K562 (cell line): ENCODE results near the gene POR. TPM values are rescaled to one million over a fixed set of nuclear protein-coding genes. Genes with fewer than 3 reads are reported as not detected.

Experiments used
- CREM ChIP-seq: IDR thresholded peaks from 2 replicates; pipeline ENCODE4 v1.6.1; 2014; ENCODE audit warnings: antibody characterized with exemption, low read depth
- CTCF ChIP-seq, 3 experiments: IDR thresholded peaks in 2 of 3; conservative IDR thresholded peaks in 1 of 3; 2 replicates each; pipeline ENCODE4 v1.5.1; 2011 to 2012; ENCODE audit warnings: low read length in 3 of 3, mild to moderate bottlenecking in 3 of 3, control low read depth in 2 of 3, improper control_type of control experiment in 1 of 3, inconsistent platforms in 1 of 3, low read depth in 1 of 3, mixed read lengths in 1 of 3, moderate library complexity in 1 of 3; ENCODE audit not compliant: insufficient read depth in 2 of 3
- ETV1 ChIP-seq: fragments of 450-650 bp; conservative IDR thresholded peaks from 2 replicates; pipeline ENCODE4 v1.6.1; 2016; ENCODE audit warnings: missing genetic modification characterization, control low read depth, low read depth, missing compliant biosample characterization
- ETV5 ChIP-seq: sonication (generic); formaldehyde crosslinking; IDR thresholded peaks from 2 replicates; pipeline ENCODE4 v1.4.0; 2020; ENCODE audit warnings: low read depth, mild to moderate bottlenecking, missing genetic modification reagents
- FOS ChIP-seq: IDR thresholded peaks from 3 replicates; pipeline ENCODE4 v1.6.1; 2011; ENCODE audit not compliant: insufficient read length; ENCODE audit errors: extremely low read depth
- HMGXB4 ChIP-seq: sonication (generic); formaldehyde crosslinking; IDR thresholded peaks from 2 replicates; pipeline ENCODE4 v1.8.1; 2023; ENCODE audit warnings: mild to moderate bottlenecking, missing genetic modification reagents
- NFXL1 ChIP-seq: fragments of 450-650 bp; formaldehyde crosslinking; IDR thresholded peaks from 2 replicates; pipeline ENCODE4 v1.4.0; 2021; ENCODE audit warnings: mild to moderate bottlenecking
- NRF1 ChIP-seq, 2 experiments: fragments of 450-650 bp; IDR thresholded peaks in 1 of 2; conservative IDR thresholded peaks in 1 of 2; 2 replicates each; pipeline ENCODE4 v1.6.1; 2014; ENCODE audit warnings: mild to moderate bottlenecking in 2 of 2
- RCOR1 ChIP-seq, 2 experiments: IDR thresholded peaks; 2 replicates each; pipeline ENCODE4 v1.6.1; 2012; ENCODE audit warnings: low read depth in 2 of 2, low read length in 2 of 2, borderline replicate concordance in 1 of 2, improper control_type of control experiment in 1 of 2
- TFAP4 ChIP-seq: sonication (generic); formaldehyde crosslinking; IDR thresholded peaks from 2 replicates; pipeline ENCODE4 v1.8.0; 2022; ENCODE audit warnings: missing genetic modification reagents, mild to moderate bottlenecking, moderate library complexity, borderline replicate concordance
- ZNF212 ChIP-seq: fragments of 450-650 bp; formaldehyde crosslinking; IDR thresholded peaks from 2 replicates; pipeline ENCODE4 v1.4.0; 2020; ENCODE audit warnings: mild to moderate bottlenecking
- ZNF318 ChIP-seq, 2 experiments: fragments of 450-650 bp; IDR thresholded peaks; 2 replicates each; pipeline ENCODE4 v1.6.1; 2016; ENCODE audit warnings: mild to moderate bottlenecking in 2 of 2, borderline replicate concordance in 1 of 2, low read depth in 1 of 2, moderate library complexity in 1 of 2
- polyA plus RNA-seq, 8 experiments: library from polyadenylated mRNA; depleted of rRNA in 4 of 8; stranded (reverse) in 5 of 8; unstranded in 3 of 8; fragments of >200 nt; fragmentation: Nextera tagmentation in 2 of 8; fragmentation: Illumina TruSeq in 1 of 8; extraction: Ambion mirVana in 2 of 8; extraction: Trizol in 1 of 8; gene quantifications; 2 replicates each; pipeline versions ENCODE4 v1.2.1 to v1.2.3, GENCODE V29; 2011 to 2014; ENCODE audit warnings: inconsistent platforms in 1 of 8, missing spikeins in 1 of 8
- total RNA-seq, 7 experiments: library from RNA; depleted of rRNA in 6 of 7; stranded (reverse); fragments of >200 nt in 6 of 7; fragmentation: Illumina TruSeq in 2 of 7; extraction: Trizol in 2 of 7; gene quantifications; 2 replicates each; pipeline versions ENCODE4 v1.2.1 to v1.2.3, GENCODE V29; 2011 to 2021; ENCODE audit warnings: low replicate concordance in 1 of 7

The POR gene
- total and polyA plus RNA-seq, 9 of the 15 experiments (the other 6 are each of a cell fraction or from before 2014, with no cell fraction given): 4.7 to 142 (median 40.8) TPM

- TF ChIP-seq HMGXB4 (CRISPR knock-in tag) (0 out of 2 replicates have a peak, but pooled peaks have one; percentile 50), CREM (peak; percentile 50; the same call in 1 of the 2 replicates), NRF1 (conservative IDR thresholded peaks at IDR 0.05 in 1 of 2, IDR thresholded peaks at IDR 0.05 in 1 of 2) (peak; percentile 73 to 75), TFAP4 (peak; percentile 75; the same call in 1 of the 2 replicates), CTCF (IDR thresholded peaks at IDR 0.05 in 2 of 3, conservative IDR thresholded peaks at IDR 0.05 in 1 of 3; ENCODE audit: insufficient read depth in 2 of 3, low read depth in 1 of 3, low read length in 3 of 3) (peak in 2 of 3 experiments; percentile 15 to 55; a peak in 1 of 6 replicates), ZNF212 (CRISPR knock-in tag) (0 out of 2 replicates have a peak, but pooled peaks have one; percentile 41), ZNF318 (IDR thresholded peaks at IDR 0.05; ENCODE audit: borderline replicate concordance in 1 of 2, low read depth in 1 of 2) (no peak), RCOR1 (IDR thresholded peaks at IDR 0.05; ENCODE audit: borderline replicate concordance in 1 of 2, low read depth in 2 of 2, low read length in 2 of 2) (peak; percentile 35 to 60; a peak in 2 of 4 replicates), FOS (peak; percentile 89), NFXL1 (CRISPR knock-in tag) (no peak), ETV5 (CRISPR knock-in tag) (peak; percentile 40; the same call in 1 of the 2 replicates), ETV1 (tag) (0 out of 2 replicates have a peak, but pooled peaks have one; percentile 13)
Observed at GRCh38 chr7:75994388-75995051, 79.6 kb downstream of the POR start, which contains the start of gene TMEM120A (continued).
